Body of pancreas (tissue), 4 donors: ENCODE results near the gene RERGL.

Experiments
- CTCF ChIP-seq, 7 experiments: fragments of 450-650 bp in 4 of 7; fragments of 200-600 bp in 3 of 7; sonication (generic) in 3 of 7; IDR thresholded peaks; one replicate each; pipeline ENCODE4 v1.5.1; 2016 to 2019; ENCODE audit warnings: antibody characterized with exemption in 7 of 7
- POLR2A ChIP-seq, 3 donors: fragments of 450-650 bp; IDR thresholded peaks; one replicate each; pipeline ENCODE4 v1.6.1; 2016; ENCODE audit warnings: antibody characterized with exemption in 3 of 3, mild to moderate bottlenecking in 2 of 3

GRCh38 chr12:18074001-18074400 lies 16.0 kb downstream of the RERGL start:
- TF ChIP-seq CTCF (IDR thresholded peaks at IDR 0.05) (no peak), POLR2A (IDR thresholded peaks at IDR 0.05) (no peak)
